Raji (cell line): ENCODE results near the gene TFF3.

Source experiments
- POLR2A ChIP-seq: IDR thresholded peaks from 2 replicates; pipeline ENCODE4 v1.6.1; 2011; ENCODE audit warnings: low read depth, low read length, control low read depth; ENCODE audit not compliant: insufficient read depth

TFF3 gene, protein sequence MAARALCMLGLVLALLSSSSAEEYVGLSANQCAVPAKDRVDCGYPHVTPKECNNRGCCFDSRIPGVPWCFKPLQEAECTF

DNA sequence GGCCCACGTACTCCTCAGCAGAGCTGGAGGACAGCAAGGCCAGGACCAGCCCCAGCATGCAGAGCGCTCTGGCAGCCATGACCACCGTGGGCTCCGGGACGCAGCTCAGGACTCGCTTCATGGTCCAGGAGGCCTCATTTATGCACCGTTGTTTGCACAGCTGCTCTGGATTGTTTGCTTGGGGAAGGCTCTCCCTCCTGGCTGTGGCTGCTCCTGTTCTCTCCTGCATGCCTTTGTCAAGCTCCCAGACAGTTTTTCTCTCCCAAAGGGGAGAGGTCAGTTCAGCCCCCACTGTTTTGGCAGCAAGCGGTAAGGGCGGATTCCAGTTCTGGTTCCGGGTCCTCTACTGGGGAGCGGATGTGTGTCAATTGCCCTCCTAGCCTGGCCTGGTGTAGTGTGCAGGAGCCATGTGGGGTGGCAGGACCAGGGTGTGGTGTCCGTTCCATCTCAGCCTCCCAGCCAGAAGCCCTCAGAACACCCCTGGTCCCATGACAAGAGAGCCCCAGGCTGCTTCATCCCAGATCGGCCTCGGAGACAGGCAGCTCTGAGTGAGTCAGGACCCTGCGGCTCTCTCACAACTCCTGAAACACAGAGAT lies at the start of gene TFF3:
TSS of gene TFF3 (minus strand) at position 114 of the 596 bp plus-strand sequence. CDS start at position 79, 35 bp downstream.
- TF ChIP-seq POLR2A, result no peak

DNA sequence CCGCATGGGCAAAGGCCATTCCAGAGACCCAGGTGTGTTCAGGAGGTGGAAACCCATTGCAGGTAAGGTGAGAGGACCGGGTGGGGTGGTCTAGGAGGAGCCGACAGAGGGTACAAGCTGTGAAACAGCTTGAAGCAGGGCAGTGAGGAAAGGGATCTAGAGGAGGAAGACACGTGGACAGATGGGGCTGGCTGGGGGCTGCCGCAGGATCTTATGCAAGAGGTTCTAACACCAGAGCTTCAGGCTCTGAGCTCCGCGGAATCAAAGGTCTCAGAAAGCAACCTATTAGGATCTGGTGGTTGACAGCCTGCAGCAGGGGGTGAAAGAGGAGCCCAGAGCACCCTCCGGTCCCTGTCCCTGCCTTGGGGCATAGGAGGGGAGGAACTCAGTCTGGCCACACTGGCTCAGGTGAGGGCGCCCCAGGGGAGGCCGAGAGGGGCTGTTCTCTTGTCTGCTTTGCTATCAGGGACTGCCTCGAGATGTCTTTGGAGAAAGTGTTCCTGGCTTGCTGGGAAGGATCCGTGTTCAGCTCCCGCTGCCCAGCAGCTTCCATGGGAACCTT lies 49.2 kb upstream of the TFF3 start:
- TF ChIP-seq POLR2A, result no peak

DNA sequence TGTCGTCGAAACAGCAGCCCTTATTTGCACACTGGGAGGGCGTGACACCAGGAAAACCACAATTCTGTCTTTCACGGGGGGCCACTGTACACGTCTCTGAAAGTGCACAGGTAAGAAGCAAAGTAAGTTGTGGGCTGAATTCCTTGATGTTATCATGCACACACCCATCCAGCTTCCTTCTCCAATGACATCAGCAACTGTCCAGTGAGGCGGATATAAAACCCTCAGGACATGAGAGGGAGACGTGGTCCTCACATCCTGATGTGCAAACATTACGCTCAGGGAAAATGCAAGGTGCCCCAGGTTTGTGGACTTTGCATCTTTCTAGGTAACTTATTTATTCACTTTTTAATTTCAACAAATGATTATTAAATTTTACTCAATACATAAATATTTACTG lies 48.1 kb upstream of the TFF3 start:
- no peak for TF ChIP-seq POLR2A

DNA sequence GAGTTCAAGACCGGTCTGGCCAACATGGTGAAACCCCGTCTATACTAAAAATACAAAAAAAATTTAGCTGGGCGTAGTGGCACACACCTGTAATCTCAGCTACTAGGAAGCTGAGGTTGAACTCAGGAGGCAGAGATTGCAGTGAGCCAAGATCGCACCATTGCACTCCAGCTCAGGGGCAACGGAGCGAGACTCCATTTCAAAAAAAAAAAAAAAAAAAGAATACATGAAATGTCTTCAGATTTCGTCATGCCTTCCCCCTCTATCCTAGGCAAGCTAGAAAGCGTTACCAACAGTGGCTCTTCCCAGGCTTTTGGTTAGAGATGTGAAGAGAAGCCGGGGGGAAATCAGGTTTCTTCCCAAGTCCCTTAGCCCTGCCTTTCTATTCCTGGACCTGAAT lies 47.5 kb upstream of the TFF3 start:
- no peak for TF ChIP-seq POLR2A

DNA sequence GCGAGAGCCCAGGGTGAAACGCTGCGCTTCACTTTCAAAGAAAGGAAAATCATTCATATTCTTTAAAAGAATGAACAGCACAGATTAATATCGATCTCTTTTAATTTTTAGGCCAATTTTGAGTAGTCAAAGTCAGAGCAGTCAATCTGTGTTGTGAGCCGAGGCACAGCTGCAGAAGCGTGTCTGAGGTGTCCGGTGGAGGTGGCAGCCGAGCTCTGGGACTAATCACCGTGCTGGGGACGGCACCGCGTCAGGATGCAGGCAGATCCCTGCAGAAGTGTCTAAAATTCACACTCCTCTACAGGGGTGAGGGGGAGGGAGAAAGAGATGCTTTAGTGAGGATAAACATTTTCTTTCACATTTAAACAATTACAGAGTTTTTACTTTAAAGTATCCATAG lies 47.0 kb upstream of the TFF3 start:
- TF ChIP-seq POLR2A, result no peak

DNA sequence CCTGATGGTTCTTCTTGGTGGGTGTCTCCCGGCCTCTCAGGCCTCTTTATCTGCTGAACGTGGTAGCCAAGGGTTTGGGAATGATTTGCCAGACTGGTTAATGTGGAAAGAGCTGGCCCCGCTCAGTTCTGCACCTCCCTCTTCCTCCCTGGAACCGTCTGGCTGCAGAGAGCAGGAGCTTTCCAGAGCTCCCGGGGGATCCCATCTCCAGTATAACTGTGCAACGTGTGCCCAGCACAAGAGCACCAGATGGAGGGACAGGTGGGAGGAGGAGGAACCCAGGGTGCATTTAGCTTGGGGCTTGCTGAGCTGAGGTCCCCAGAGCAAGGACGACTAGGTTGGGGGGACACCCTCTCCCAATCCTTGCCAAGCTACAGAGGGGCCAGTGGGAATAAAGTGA lies 46.1 kb upstream of the TFF3 start:
- no peak for TF ChIP-seq POLR2A

DNA sequence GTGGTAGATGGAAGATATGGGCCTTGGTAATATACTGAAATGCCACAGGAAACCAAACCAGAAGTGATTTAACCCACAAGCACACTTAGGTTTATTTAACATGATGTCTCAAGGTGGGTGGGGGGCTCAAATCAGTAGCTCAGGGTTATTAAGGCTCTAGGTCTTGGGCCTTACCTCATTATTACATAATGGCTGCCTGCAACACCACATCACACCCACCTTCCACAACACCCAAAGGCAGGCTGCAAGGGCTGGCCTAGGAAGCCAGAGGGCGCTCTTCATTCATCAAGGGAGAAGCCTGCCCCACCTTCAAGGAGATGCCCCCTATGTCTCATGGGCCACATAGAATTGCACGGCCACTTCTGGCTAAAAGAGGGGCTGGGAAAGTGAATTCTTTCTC lies 45.1 kb upstream of the TFF3 start:
- no peak for TF ChIP-seq POLR2A

DNA sequence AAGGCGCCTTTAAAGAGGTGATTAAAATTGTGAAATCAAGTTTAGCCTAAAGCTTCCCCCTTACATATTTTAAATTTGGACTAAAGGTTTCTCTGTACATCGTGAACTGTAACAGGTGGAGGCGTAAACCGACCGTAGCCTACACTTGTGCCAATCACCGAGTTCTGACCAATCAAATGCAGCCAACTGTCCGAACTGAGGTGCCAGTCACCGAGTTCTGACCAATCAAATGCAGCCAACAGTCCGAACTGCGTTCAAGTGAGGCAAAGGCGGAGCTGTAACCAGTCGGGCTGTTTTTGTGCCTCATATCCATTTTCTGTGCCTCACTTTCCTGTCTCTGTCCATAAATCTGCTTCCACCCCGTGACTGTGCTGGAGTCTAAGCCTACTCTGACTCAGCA lies 43.7 kb upstream of the TFF3 start:
- TF ChIP-seq POLR2A, result no peak

DNA sequence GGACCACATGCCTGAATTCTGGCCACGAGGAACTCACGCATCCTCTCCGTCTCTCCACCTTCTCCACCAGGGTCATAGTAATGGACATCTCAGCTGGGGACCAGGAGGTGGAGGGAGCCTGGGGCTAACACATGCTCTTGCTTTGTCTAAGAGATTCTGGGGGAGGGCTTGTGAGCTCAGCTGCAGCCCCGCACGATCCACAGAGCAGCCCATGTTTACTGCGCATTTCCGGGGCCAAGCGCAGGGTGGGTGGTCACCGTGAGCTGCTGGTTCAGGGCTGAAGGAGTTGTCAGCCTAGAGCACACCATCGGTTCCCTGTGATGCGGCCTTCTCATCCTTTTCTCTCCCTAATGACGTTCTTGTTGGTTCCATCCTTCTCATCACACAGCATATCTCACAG lies 43.1 kb upstream of the TFF3 start:
- no peak for TF ChIP-seq POLR2A

DNA sequence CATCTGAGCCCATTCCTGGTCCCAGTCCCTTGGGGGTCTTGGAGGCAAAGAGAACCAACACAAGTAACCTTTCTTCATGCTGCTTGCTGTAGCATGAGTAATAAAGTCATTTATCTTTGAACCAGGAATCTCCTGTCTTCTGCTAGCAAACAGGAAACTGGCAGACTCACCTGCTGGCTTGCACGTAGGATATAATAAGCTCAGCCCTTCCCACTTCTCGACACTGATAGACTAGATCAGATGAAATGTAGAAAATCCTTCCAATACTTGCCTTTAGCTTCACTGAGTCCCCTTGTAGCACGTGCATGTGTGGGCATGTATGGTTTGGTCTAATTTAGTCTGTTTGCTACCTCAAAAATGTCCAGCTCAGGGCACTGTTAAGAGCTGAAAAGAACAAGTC lies 42.1 kb upstream of the TFF3 start:
- no peak for TF ChIP-seq POLR2A

DNA sequence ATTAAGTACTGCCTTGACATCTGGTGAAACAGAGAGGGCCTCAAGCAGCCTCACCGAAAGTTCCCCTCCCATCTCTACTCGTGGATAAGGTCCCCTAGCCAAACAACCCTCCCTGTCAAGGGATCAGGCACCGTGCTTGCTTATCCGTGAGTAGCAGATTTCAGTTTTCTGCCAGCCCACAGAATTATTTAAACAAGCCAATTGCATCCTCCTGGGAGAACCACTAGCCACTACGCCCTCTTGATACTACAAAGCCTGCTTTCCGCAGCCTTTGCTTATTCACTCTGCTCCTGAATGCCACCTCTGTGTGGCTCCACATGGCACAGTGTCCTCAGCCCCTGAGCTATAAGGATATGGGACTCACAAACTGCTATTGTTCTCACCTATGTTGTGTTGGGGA lies 41.4 kb upstream of the TFF3 start:
- no peak for TF ChIP-seq POLR2A

DNA sequence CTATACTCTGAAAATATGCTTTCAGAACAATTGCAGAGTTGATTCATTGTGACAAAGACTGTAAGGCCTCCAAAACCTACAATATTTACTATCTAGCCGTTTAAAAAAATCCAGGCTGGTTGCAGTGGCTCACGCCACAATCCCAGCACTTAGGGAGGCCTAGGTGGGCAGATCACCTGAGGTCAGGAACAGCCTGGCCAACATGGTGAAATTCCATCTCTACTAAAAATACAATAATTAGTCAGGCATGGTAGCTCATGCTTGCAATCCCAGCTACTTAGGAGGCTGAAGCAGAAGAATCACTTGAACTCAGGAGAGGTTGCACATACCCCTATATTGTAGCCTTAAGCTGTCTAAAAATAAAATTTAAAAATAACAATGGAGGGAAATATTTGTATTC lies 40.8 kb upstream of the TFF3 start:
- TF ChIP-seq POLR2A, result no peak

DNA sequence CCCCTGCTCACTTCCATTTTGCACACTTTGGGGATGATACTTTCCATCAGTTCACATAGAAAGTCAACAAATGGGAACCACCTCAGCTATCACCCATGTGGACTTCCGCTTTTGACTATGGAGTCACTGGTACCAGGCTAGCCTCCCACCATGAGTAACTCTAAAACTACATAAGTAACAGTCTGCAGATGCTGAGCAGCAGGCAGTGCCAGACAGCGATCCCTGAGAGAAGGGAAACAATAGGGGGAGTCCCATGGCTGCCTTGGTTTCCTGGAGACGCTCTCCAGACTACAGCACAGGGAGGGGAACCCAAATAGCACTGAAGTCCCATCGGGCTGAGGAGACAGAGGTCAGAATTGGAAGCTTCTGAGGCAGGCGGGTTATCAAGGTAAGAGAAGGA lies 38.4 kb upstream of the TFF3 start:
- no peak for TF ChIP-seq POLR2A

DNA sequence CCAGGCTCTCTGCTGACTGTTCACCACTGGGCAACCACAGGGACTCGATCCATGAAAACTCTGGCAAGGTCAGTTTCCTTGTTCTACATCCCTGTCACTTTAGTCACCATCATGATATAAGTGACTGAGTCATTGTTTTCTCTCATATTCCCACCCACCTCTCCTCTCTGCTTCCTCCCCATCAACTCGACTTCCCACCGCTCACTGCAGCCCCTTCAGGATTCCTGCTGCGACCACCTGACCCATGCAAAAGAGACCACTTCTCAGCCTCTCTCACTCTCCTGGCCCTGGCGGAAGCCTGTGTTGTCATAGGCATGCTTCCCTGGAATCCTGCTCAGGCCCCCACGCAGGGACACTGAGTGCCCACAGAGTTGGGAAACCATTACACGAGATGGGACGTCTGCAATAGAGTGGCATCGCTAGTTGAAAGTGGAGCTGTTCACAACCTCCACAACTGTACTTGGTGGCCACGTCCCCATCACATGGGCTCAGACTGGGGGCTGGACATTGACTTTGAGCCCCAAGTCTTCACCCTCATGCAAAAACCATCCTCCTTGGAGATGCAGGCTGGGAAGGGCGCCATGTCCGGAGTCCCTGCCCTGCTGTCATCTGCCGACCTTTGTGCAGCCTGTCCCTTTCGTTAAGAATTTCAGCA lies 37.4 kb upstream of the TFF3 start:
- no peak for TF ChIP-seq POLR2A

DNA sequence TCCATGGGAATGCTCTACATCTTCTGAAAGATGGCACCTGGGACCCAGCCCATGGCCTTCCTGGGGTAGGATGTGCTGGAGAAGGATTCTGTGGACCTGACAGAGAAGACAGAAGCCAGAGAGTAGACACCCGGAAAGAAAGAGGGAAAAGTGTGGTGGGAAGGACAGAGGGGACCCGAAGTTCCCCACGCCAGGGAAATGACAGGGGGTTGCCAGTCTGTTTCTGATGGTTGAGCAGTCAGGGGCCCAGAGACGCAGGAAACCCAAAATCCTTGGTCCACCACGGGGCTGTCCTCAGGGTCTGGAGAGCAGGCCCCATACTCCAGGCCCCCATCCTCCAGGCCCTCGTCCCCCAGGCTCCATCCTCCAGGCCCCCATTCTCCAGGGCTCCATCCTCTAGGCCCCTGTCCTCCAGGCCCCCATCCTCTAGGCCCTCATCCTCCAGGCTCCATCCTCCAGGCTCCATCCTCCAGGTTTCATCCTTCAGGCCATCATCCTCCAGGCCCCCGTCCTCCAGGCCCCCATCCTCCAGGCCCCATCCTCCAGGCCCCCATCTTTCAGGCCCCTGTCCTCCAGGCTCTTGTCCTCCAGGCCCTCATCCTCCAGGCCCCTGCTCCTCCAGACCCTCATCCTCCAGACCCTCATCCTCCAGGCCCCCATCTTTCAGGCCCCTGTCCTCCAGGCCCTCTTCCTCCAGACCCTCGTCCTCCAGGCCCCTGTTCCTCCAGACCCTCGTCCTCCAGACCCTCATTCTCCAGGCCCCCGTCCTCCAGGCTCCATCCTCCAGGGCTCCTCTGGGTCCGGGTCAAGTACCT lies 36.6 kb upstream of the TFF3 start:
- TF ChIP-seq POLR2A, result no peak

DNA sequence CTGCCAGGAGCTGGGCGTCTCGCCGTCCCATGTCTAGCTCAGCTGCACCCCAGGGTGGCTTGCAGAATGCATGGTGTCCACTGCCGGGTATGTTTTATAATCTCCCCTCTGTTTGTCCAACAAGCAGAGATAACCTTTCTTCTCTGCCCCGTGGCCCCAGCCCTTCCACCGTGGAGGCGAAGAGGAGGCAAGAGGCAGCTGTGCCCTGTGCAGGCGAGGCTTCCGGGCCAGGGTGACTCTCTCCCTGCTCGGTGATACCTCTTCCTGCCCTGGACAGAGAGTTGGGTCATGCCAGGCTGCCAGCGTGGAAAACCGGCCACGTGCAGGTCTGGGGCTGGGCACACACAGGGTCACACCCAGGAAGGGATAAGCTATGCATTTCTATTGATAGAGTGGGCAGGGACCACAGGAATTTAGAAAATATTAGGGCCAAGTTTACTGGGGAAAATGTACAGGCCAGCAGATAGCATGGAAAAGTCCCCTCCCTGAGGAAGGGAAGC lies 35.8 kb upstream of the TFF3 start, which contains the start of gene TFF2:
TSS of gene TFF2 (minus strand) at position 68 of the 500 bp plus-strand sequence. CDS start at position 31, 37 bp downstream.
- no peak for TF ChIP-seq POLR2A

DNA sequence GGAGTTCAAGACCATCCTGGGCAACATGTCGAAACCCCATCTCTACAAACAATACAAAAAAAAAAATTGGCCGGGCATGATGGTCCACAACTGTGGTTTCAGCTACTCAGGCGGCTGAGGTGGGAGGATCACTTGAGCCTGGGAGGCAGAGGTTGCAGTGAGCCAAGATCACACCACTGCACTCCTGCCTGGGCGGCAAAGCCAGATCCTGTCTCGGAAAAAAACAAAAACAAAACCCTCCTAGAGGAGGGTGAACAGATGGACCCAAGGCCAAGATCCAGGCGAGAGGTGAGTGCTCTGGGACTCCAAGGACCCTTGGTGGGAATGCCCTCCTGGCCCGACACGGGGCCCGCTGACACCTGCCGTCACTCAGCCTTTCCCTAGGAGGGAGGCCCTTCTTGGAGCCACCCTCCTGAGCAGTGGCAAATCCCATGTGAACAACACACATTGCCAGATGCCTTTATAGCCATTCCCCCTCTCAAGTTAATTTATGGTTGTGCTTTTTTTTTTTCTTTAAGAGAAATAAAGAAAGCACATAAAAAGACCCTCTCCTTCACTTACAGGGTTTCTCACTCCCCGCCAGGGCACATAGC lies 35.2 kb upstream of the TFF3 start:
- TF ChIP-seq POLR2A, result no peak
